Peyer's patch (tissue), 4 donors: ENCODE results near the gene CHMP4A. TPM values are rescaled to one million over a fixed set of nuclear protein-coding genes. Genes with fewer than 3 reads are reported as not detected.

Source experiments
- DNase-seq, 3 donors: peaks; one replicate each; pipeline ENCODE4 v3.0.0-alpha.2; 2017 to 2019
- H3K27ac ChIP-seq, 4 donors: fragments of 200-600 bp; sonication (generic); one replicate each; pipeline ENCODE4 v1.5.1; 2016 to 2019
- H3K27me3 ChIP-seq, 2 donors: fragments of 200-600 bp; sonication (generic); one replicate each; pipeline ENCODE4 v1.5.1; 2019
- H3K36me3 ChIP-seq, 3 donors: fragments of 200-600 bp; sonication (generic); one replicate each; pipeline ENCODE4 v1.5.1; 2016 to 2019
- H3K4me1 ChIP-seq, 4 donors: fragments of 200-600 bp; sonication (generic); one replicate each; pipeline ENCODE4 v1.5.1; 2016 to 2019
- H3K4me3 ChIP-seq, 4 donors: fragments of 200-600 bp; sonication (generic); 1 replicate in 3 of 4; 2 replicates in 1 of 4; pipeline ENCODE4 v1.5.1; 2016 to 2019; ENCODE audit warnings: mild to moderate bottlenecking in 1 of 4
- H3K9me3 ChIP-seq, 4 donors: fragments of 200-600 bp; sonication (generic); one replicate each; pipeline ENCODE4 v1.5.1; 2016 to 2019; ENCODE audit warnings: mild to moderate bottlenecking in 1 of 4
- CTCF ChIP-seq, 6 experiments: fragments of 450-650 bp in 4 of 6; fragments of 200-600 bp in 2 of 6; sonication (generic) in 1 of 6; IDR thresholded peaks; one replicate each; pipeline ENCODE4 v1.5.1; 2017 to 2019; ENCODE audit warnings: antibody characterized with exemption in 6 of 6, mild to moderate bottlenecking in 3 of 6, moderate library complexity in 1 of 6
- POLR2A ChIP-seq, 2 donors: fragments of 450-650 bp; IDR thresholded peaks; one replicate each; pipeline ENCODE4 v1.5.1; 2017; ENCODE audit warnings: antibody characterized with exemption in 2 of 2, mild to moderate bottlenecking in 2 of 2, moderate library complexity in 2 of 2
- total RNA-seq, 4 donors: library from RNA; depleted of rRNA; stranded (reverse); fragments of >200 nt; gene quantifications; one replicate each; pipeline ENCODE4 v1.1.0, GENCODE V29; 2016

The CHMP4A gene
- total RNA-seq, 4 donors from 2014 or later = 31.4 to 190 (median 54.3) TPM

GRCh38 chr14:24241829-24242443 lies 28.6 kb upstream of the CHMP4A start:
- Histone ChIP-seq H3K4me3 (peak overlapping the region; percentile 50 to 73 (median 63)), H3K4me1 (peaks cover 0 to 40% (median 7%) of the 10 kb centered on the region in 4 donors), H3K9me3 (no peaks in the 10 kb centered on the region), H3K27me3 (no peaks in the 10 kb centered on the region), H3K27ac (peak overlapping the region; percentile 94 to 98 (median 96)), H3K36me3 (peaks cover 0 to 43% (median 0%) of the 10 kb centered on the region in 3 donors)
- peak; percentile 91 to 97 (median 97) for DNase-seq
- TF ChIP-seq POLR2A (IDR thresholded peaks at IDR 0.05) (no peak), CTCF (IDR thresholded peaks at IDR 0.05) (peak; percentile 63 to 87 (median 78))

- DNase-seq = no peak
- Histone ChIP-seq H3K27ac (no peak overlapping the region), H3K4me3 (peak overlapping the region in 1 of 4 donors; percentile 73), H3K4me1 (peaks cover 0 to 40% (median 7%) of the 10 kb centered on the region in 4 donors), H3K36me3 (peaks cover 0 to 57% (median 0%) of the 10 kb centered on the region in 3 donors), H3K27me3 (no peaks in the 10 kb centered on the region), H3K9me3 (no peaks in the 10 kb centered on the region)
- TF ChIP-seq POLR2A (IDR thresholded peaks at IDR 0.05) (no peak), CTCF (IDR thresholded peaks at IDR 0.05) (no peak)
Observed at GRCh38 chr14:24240110-24240918, 27.0 kb upstream of the CHMP4A start.

- no peak for DNase-seq
- Histone ChIP-seq H3K36me3 (peaks cover 0 to 61% (median 0%) of the 10 kb centered on the region in 3 donors), H3K4me1 (peaks cover 0 to 48% (median 8%) of the 10 kb centered on the region in 4 donors), H3K9me3 (no peaks in the 10 kb centered on the region), H3K4me3 (no peak overlapping the region), H3K27me3 (no peaks in the 10 kb centered on the region), H3K27ac (no peak overlapping the region)
- TF ChIP-seq POLR2A (IDR thresholded peaks at IDR 0.05) (no peak), CTCF (IDR thresholded peaks at IDR 0.05) (no peak)
Observed at GRCh38 chr14:24238527-24239037, 25.3 kb upstream of the CHMP4A start.

GRCh38 chr14:24238123-24238522 lies 24.8 kb upstream of the CHMP4A start:
- TF ChIP-seq CTCF (IDR thresholded peaks at IDR 0.05) = no peak
- no peak for TF ChIP-seq POLR2A (IDR thresholded peaks at IDR 0.05)
- Histone ChIP-seq H3K4me3 (no peak overlapping the region), H3K9me3 (no peaks in the 10 kb centered on the region), H3K27me3 (no peaks in the 10 kb centered on the region), H3K27ac (no peak overlapping the region), H3K36me3 (peaks cover 0 to 61% (median 0%) of the 10 kb centered on the region in 3 donors), H3K4me1 (peaks cover 0 to 48% (median 11%) of the 10 kb centered on the region in 4 donors)
- DNase-seq = no peak

- Histone ChIP-seq H3K9me3 (no peaks in the 10 kb centered on the region), H3K4me1 (peaks cover 0 to 48% (median 11%) of the 10 kb centered on the region in 4 donors), H3K27ac (no peak overlapping the region), H3K27me3 (no peaks in the 10 kb centered on the region), H3K36me3 (peaks cover 0 to 61% (median 0%) of the 10 kb centered on the region in 3 donors), H3K4me3 (no peak overlapping the region)
- no peak for DNase-seq
- TF ChIP-seq POLR2A (IDR thresholded peaks at IDR 0.05) = no peak
- TF ChIP-seq CTCF (IDR thresholded peaks at IDR 0.05) = no peak
Observed at GRCh38 chr14:24237463-24237955, 24.2 kb upstream of the CHMP4A start.
